H1 (cell line): ENCODE data around the gene TAS1R3. TPM values are rescaled to one million over a fixed set of nuclear protein-coding genes. Genes with fewer than 3 reads are reported as not detected.

Source experiments
- CTCF ChIA-PET: fragments of 300-600 bp; sonication (Branson Sonifier 250); formaldehyde crosslinking; loops from one replicate; lab custom pipeline; 2021; ENCODE audit not compliant: partially characterized antibody; lab: Charles Lee
- POLR2A ChIA-PET: fragments of 300-600 bp; sonication (Branson Sonifier 250); formaldehyde crosslinking; loops from one replicate; lab custom pipeline; 2021; ENCODE audit warnings: inconsistent platforms; ENCODE audit not compliant: partially characterized antibody; lab: Charles Lee
- DNase-seq, 2 experiments: peaks; one replicate each; pipeline versions ENCODE4 v3.0.0 to v3.0.0-alpha.2; 2010 to 2022; ENCODE audit warnings: low spot score in 2 of 2, low read depth in 1 of 2, mixed read lengths in 1 of 2
- FAIRE-seq: peaks from 2 replicates; lab custom pipeline; 2011; peaks lifted over from hg19 to GRCh38; lab: Jason Lieb, UNC
- H2AFZ ChIP-seq: 2 replicates; pipeline ENCODE4 v1.8.1; 2012; ENCODE audit warnings: low read length, inconsistent platforms
- H2AK5ac ChIP-seq: 2 replicates; pipeline ENCODE4 v1.6.1; 2013; ENCODE audit warnings: low read depth, low read length
- H2BK120ac ChIP-seq: replicated peaks from 2 replicates; pipeline ENCODE3; 2013; ENCODE audit warnings: low read depth, low read length, inconsistent platforms
- H2BK12ac ChIP-seq: 2 replicates; pipeline ENCODE4 v1.6.1; 2013; ENCODE audit warnings: low read depth, low read length
- H2BK15ac ChIP-seq: 2 replicates; pipeline ENCODE4 v1.6.1; 2013; ENCODE audit warnings: low read length
- H2BK20ac ChIP-seq: 2 replicates; pipeline ENCODE4 v1.6.1; 2013; ENCODE audit warnings: low read length
- H2BK5ac ChIP-seq: 2 replicates; pipeline ENCODE4 v1.6.1; 2013; ENCODE audit warnings: low read depth, low read length
- H3K14ac ChIP-seq: 2 replicates; pipeline ENCODE4 v1.6.1; 2013; ENCODE audit warnings: inconsistent platforms; ENCODE audit not compliant: insufficient read length
- H3K18ac ChIP-seq: 2 replicates; pipeline ENCODE4 v1.6.1; 2013; ENCODE audit warnings: low read length; ENCODE audit errors: extremely low read depth
- H3K23ac ChIP-seq: 2 replicates; pipeline ENCODE4 v1.6.1; 2013; ENCODE audit warnings: inconsistent platforms; ENCODE audit not compliant: insufficient read length
- H3K23me2 ChIP-seq: 2 replicates; pipeline ENCODE4 v1.6.1; 2013; ENCODE audit warnings: low read depth, low read length
- H3K27ac ChIP-seq: 2 replicates; pipeline ENCODE4 v1.6.1; 2011; ENCODE audit warnings: low read depth, low read length, inconsistent platforms
- H3K27me3 ChIP-seq, 4 experiments: replicated peaks in 1 of 4; 1 replicate in 1 of 4; 2 replicates in 3 of 4; pipeline versions ENCODE4 v1.6.1 to v1.8.1; 2011 to 2013; ENCODE audit warnings: low read length in 3 of 4, mild to moderate bottlenecking in 3 of 4, inconsistent platforms in 2 of 4, mixed read lengths in 2 of 4, moderate library complexity in 1 of 4; ENCODE audit not compliant: control insufficient read depth in 3 of 4, insufficient read depth in 3 of 4; ENCODE audit errors: extremely low read depth in 1 of 4
- H3K36me3 ChIP-seq, 4 experiments: 2 replicates each; pipeline versions ENCODE4 v1.6.1 to v1.8.1; 2011 to 2013; ENCODE audit warnings: mild to moderate bottlenecking in 4 of 4, low read length in 3 of 4, moderate library complexity in 2 of 4, control low read depth in 1 of 4, inconsistent platforms in 1 of 4; ENCODE audit not compliant: insufficient read depth in 4 of 4, control insufficient read depth in 2 of 4
- H3K4ac ChIP-seq: replicated peaks from 2 replicates; pipeline ENCODE3; 2013; ENCODE audit warnings: low read length, low read depth, mixed read lengths, inconsistent platforms; ENCODE audit not compliant: insufficient read length
- H3K4me1 ChIP-seq, 4 experiments: replicated peaks in 1 of 4; 1 replicate in 1 of 4; 2 replicates in 3 of 4; pipeline versions ENCODE4 v1.6.1 to v1.8.1; 2011 to 2013; ENCODE audit warnings: low read length in 3 of 4, inconsistent platforms in 2 of 4, mixed read lengths in 1 of 4; ENCODE audit not compliant: insufficient read depth in 4 of 4, control insufficient read depth in 3 of 4
- H3K4me2 ChIP-seq, 2 experiments: 2 replicates each; pipeline versions ENCODE4 v1.6.1 to v1.8.1; 2011 to 2013; ENCODE audit warnings: low read depth in 2 of 2, low read length in 2 of 2, control low read depth in 1 of 2, inconsistent platforms in 1 of 2, mild to moderate bottlenecking in 1 of 2; ENCODE audit not compliant: insufficient read depth in 1 of 2
- H3K4me3 ChIP-seq, 4 experiments: fragments of 200-600, 300-600 bp in 1 of 4; sonication (generic), shearing (Covaris generic), sonication (Bioruptor Twin) in 1 of 4; 2 replicates each; pipeline versions ENCODE4 v1.5.1 to v1.8.1; 2011 to 2016; ENCODE audit warnings: low read length in 4 of 4, low read depth in 3 of 4, control low read depth in 2 of 4, inconsistent platforms in 2 of 4, mild to moderate bottlenecking in 2 of 4, mixed read lengths in 1 of 4, moderate library complexity in 1 of 4; ENCODE audit not compliant: insufficient read depth in 2 of 4; ENCODE audit errors: extremely low read depth in 1 of 4
- H3K56ac ChIP-seq: replicated peaks from 2 replicates; pipeline ENCODE3; 2013; ENCODE audit warnings: low read depth, mild to moderate bottlenecking, mixed read lengths, low read length, inconsistent platforms; ENCODE audit not compliant: insufficient read length
- H3K79me1 ChIP-seq: 2 replicates; pipeline ENCODE4 v1.6.1; 2013; ENCODE audit warnings: low read depth, low read length, control low read depth
- H3K79me2 ChIP-seq, 2 experiments: 2 replicates each; pipeline versions ENCODE4 v1.6.1 to v1.8.1; 2012 to 2013; ENCODE audit warnings: low read length in 2 of 2, mild to moderate bottlenecking in 2 of 2, inconsistent platforms in 1 of 2; ENCODE audit not compliant: insufficient read depth in 2 of 2, control insufficient read depth in 1 of 2
- H3K9ac ChIP-seq, 4 experiments: replicated peaks in 1 of 4; 1 replicate in 1 of 4; 2 replicates in 3 of 4; pipeline versions ENCODE4 v1.6.1 to v1.8.1; 2011 to 2013; ENCODE audit warnings: low read depth in 3 of 4, low read length in 3 of 4, control low read depth in 2 of 4, mild to moderate bottlenecking in 2 of 4, moderate library complexity in 2 of 4, inconsistent platforms in 1 of 4; ENCODE audit errors: extremely low read depth in 1 of 4
- H3K9me3 ChIP-seq, 2 experiments: 2 replicates each; pipeline versions ENCODE4 v1.6.1 to v1.8.1; 2012 to 2013; ENCODE audit warnings: mild to moderate bottlenecking in 2 of 2, moderate library complexity in 2 of 2, control low read depth in 1 of 2, inconsistent platforms in 1 of 2, low read depth in 1 of 2, low read length in 1 of 2, mixed read lengths in 1 of 2; ENCODE audit not compliant: insufficient read depth in 2 of 2
- H4K20me1 ChIP-seq, 2 experiments: replicated peaks in 1 of 2; 2 replicates each; pipeline versions ENCODE3 to v1.8.1; 2011 to 2013; ENCODE audit warnings: inconsistent platforms in 2 of 2, low read length in 2 of 2, mild to moderate bottlenecking in 1 of 2; ENCODE audit not compliant: insufficient read depth in 2 of 2, control insufficient read depth in 1 of 2
- H4K5ac ChIP-seq: 2 replicates; pipeline ENCODE4 v1.6.1; 2013; ENCODE audit warnings: low read length, low read depth, mixed read lengths, inconsistent platforms; ENCODE audit not compliant: insufficient read length
- H4K8ac ChIP-seq: 2 replicates; pipeline ENCODE4 v1.8.0; 2013; ENCODE audit warnings: mild to moderate bottlenecking, moderate library complexity, low read length, inconsistent platforms; ENCODE audit not compliant: insufficient read depth; ENCODE audit errors: extremely low read depth
- H4K91ac ChIP-seq: replicated peaks from 2 replicates; pipeline ENCODE3; 2013; ENCODE audit warnings: low read length, mixed read lengths, inconsistent platforms; ENCODE audit not compliant: insufficient read length
- BACH1 ChIP-seq: IDR thresholded peaks from 2 replicates; pipeline ENCODE4 v1.6.1; 2012; ENCODE audit warnings: low read length, improper control_type of control experiment
- CBX8 ChIP-seq: fragments of 300-800, 300-1000 bp; sonication (generic); IDR thresholded peaks from 2 replicates; pipeline ENCODE4 v1.7.1; 2016; ENCODE audit warnings: low read depth, low read length, borderline replicate concordance
- GTF2F1 ChIP-seq: IDR thresholded peaks from 2 replicates; pipeline ENCODE4 v1.6.1; 2012; ENCODE audit warnings: low read depth, low read length, improper control_type of control experiment, borderline replicate concordance
- HDAC6 ChIP-seq: IDR thresholded peaks from one replicate; pipeline ENCODE4 v1.7.1; 2012; ENCODE audit warnings: low read depth, mild to moderate bottlenecking, inconsistent platforms, low read length, moderate library complexity
- JUND ChIP-seq: IDR thresholded peaks from 2 replicates; pipeline ENCODE4 v1.6.1; 2011; ENCODE audit warnings: mild to moderate bottlenecking, improper control_type of control experiment, low read length
- MAFK ChIP-seq: IDR thresholded peaks from 2 replicates; pipeline ENCODE4 v1.6.1; 2012; ENCODE audit warnings: low read depth, mild to moderate bottlenecking, improper control_type of control experiment, low read length
- POLR2AphosphoS5 ChIP-seq: IDR thresholded peaks from 2 replicates; pipeline ENCODE4 v1.6.1; 2011; ENCODE audit warnings: low read depth, low read length
- POU5F1 ChIP-seq: IDR thresholded peaks from 2 replicates; pipeline ENCODE4 v1.6.1; 2011; ENCODE audit warnings: low read depth, mild to moderate bottlenecking, low read length, moderate library complexity
- RNF2 ChIP-seq: fragments of 200-900, 300-1000 bp; sonication (generic); IDR thresholded peaks from 2 replicates; pipeline ENCODE4 v1.7.1; 2016; ENCODE audit warnings: borderline replicate concordance, low read depth, mild to moderate bottlenecking, antibody characterized with exemption, low read length; ENCODE audit not compliant: poor library complexity, severe bottlenecking; ENCODE audit errors: missing control alignments
- WGBS, 2 experiments: shearing (Covaris generic) in 1 of 2; methylation state at CpG; one replicate each; pipeline versions ENCODE4 v1.1.6 to v1.1.7; 2013 to 2015; ENCODE audit warnings: low lambda C conversion rate in 2 of 2, mixed read lengths in 2 of 2, inconsistent platforms in 1 of 2, low coverage in 1 of 2, missing lambda C conversion rate in 1 of 2; ENCODE audit not compliant: insufficient replicate concordance in 2 of 2, insufficient coverage in 1 of 2, insufficient read length in 1 of 2; ENCODE audit errors: extremely low coverage in 1 of 2, missing lambda C conversion rate in 1 of 2; 5-methylcytosine and 5-hydroxymethylcytosine counted together
- polyA plus RNA-seq, 7 experiments: library from polyadenylated mRNA; depleted of rRNA in 3 of 7; stranded (reverse) in 5 of 7; unstranded in 2 of 7; fragments of >200 nt in 5 of 7; fragments of 200-250 nt in 2 of 7; gene quantifications; 1 replicate in 5 of 7; 2 replicates in 1 of 7; 4 replicates in 1 of 7; pipeline versions ENCODE4 v1.2.1 to v1.2.3, GENCODE V29; 2011 to 2013; ENCODE audit warnings: missing spikeins in 2 of 7, mixed read lengths in 2 of 7
- total RNA-seq: library from RNA; stranded (reverse); fragmentation: NEBNext Ultra II Directional; extraction: Animal tissue kit (Norgen Biotek cat#: 25700); gene quantifications from 2 replicates; pipeline ENCODE4 v1.2.1, GENCODE V29; 2021
- TF ChIP-seq, protein P1 (sequence below): IDR thresholded peaks from 2 replicates; pipeline ENCODE4 v1.6.1; 2011; ENCODE audit warnings: low read length, improper control_type of control experiment
- TF ChIP-seq, protein P2 (sequence below): IDR thresholded peaks from 2 replicates; pipeline ENCODE4 v1.6.1; 2011; ENCODE audit warnings: low read depth, mild to moderate bottlenecking, low read length; ENCODE audit not compliant: insufficient read depth

Gene TAS1R3
- total and polyA plus RNA-seq, 2 of the 8 experiments (the other 6 are each of a cell fraction or from before 2014, with no cell fraction given), result 0.03 to 0.19 TPM

GRCh38 chr1:1347026-1347595, 16.0 kb downstream of the TAS1R3 start:
- H3K18ac ChIP-seq, result no peak overlapping the region
- no peak overlapping the region for H2BK120ac ChIP-seq
- no peaks in the 10 kb centered on the region for H3K9me3 ChIP-seq
- no peak overlapping the region for H3K9ac ChIP-seq
- peaks cover 16 to 38% of the 10 kb centered on the region in 2 experiments for H4K20me1 ChIP-seq
- H2BK20ac ChIP-seq, result no peak overlapping the region
- H2BK5ac ChIP-seq, result no peak overlapping the region
- DNase-seq (no peak), FAIRE-seq (no peak)
- H4K91ac ChIP-seq, result no peak overlapping the region
- H3K36me3 ChIP-seq, result no peaks in the 10 kb centered on the region
- peaks cover 0 to 28% of the 10 kb centered on the region in 2 experiments; a peak in 3 of 4 replicates for H3K79me2 ChIP-seq
- no peaks in the 10 kb centered on the region for H3K27me3 ChIP-seq
- H3K79me1 ChIP-seq, result peaks cover 17% of the 10 kb centered on the region
- no peak overlapping the region for H2AFZ ChIP-seq
- H3K27ac ChIP-seq, result no peak overlapping the region
- no peak overlapping the region for H2BK15ac ChIP-seq
- no peak overlapping the region for H4K8ac ChIP-seq
- H3K14ac ChIP-seq, result no peak overlapping the region
- H3K4ac ChIP-seq, result no peak overlapping the region
- no peak overlapping the region for H3K23ac ChIP-seq
- peak overlapping the region in 2 of 4 experiments; percentile 67 to 84; a peak in 4 of 8 replicates for H3K4me3 ChIP-seq
- peaks cover 14% of the 10 kb centered on the region; the same call in 1 of the 2 replicates for H3K23me2 ChIP-seq
- H4K5ac ChIP-seq, result no peak overlapping the region
- H2AK5ac ChIP-seq, result no peak overlapping the region
- CTCF ChIA-PET, result interaction anchor here (0.8 to 4.4 kb wide), 14 partner anchors 12 to 1035 kb away, joined by 3 to 34 read pairs (median 4); no protein-coding TSS in a partner anchor
- no peak overlapping the region for H2BK12ac ChIP-seq
- no peak overlapping the region for H3K56ac ChIP-seq
- H3K4me1 ChIP-seq, result peaks cover 0 to 24% (median 17%) of the 10 kb centered on the region in 4 experiments; a peak in 5 of 7 replicates
- peak overlapping the region in 1 of 2 experiments; percentile 75; a peak in 2 of 4 replicates for H3K4me2 ChIP-seq
- WGBS, 2 experiments, result 94% methylated on average over 9 of the region's 10 CpGs; no CpG with 5 or more reads in 1 of the 2 experiments
- POLR2A ChIA-PET, result interaction anchor here (1.0 to 2.3 kb wide), 5 partner anchors 12 to 28 kb away, joined by 3 to 8 read pairs (median 5); partner anchors contain the start of gene AURKAIP1
- TF ChIP-seq RNF2 (no peak), GTF2F1 (no peak), JUND (no peak), HDAC6 (no peak), MAFK (no peak), BACH1 (no peak), CBX8 (no peak), POLR2AphosphoS5 (no peak), POU5F1 (no peak)
- TF ChIP-seq, protein P1, sequence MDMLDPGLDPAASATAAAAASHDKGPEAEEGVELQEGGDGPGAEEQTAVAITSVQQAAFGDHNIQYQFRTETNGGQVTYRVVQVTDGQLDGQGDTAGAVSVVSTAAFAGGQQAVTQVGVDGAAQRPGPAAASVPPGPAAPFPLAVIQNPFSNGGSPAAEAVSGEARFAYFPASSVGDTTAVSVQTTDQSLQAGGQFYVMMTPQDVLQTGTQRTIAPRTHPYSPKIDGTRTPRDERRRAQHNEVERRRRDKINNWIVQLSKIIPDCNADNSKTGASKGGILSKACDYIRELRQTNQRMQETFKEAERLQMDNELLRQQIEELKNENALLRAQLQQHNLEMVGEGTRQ, result no peak
- TF ChIP-seq, protein P2, sequence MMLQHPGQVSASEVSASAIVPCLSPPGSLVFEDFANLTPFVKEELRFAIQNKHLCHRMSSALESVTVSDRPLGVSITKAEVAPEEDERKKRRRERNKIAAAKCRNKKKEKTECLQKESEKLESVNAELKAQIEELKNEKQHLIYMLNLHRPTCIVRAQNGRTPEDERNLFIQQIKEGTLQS, result no peak
